H1 (cell line): Measurements from ENCODE around the gene PAPSS2. TPM values are rescaled to one million over a fixed set of nuclear protein-coding genes. Genes with fewer than 3 reads are reported as not detected.

ENCODE experiments used
- CHD1 ChIP-seq: IDR thresholded peaks from 2 replicates; pipeline ENCODE4 v1.6.1; 2012; ENCODE audit warnings: low read depth, low read length, improper control_type of control experiment
- CHD2 ChIP-seq: IDR thresholded peaks from 2 replicates; pipeline ENCODE4 v1.6.1; 2012; ENCODE audit warnings: low read length, improper control_type of control experiment
- HDAC6 ChIP-seq: IDR thresholded peaks from one replicate; pipeline ENCODE4 v1.7.1; 2012; ENCODE audit warnings: low read depth, mild to moderate bottlenecking, inconsistent platforms, low read length, moderate library complexity
- JUN ChIP-seq: IDR thresholded peaks from 2 replicates; pipeline ENCODE4 v1.6.1; 2011; ENCODE audit warnings: low read depth, mild to moderate bottlenecking, improper control_type of control experiment, low read length
- PHF8 ChIP-seq: fragments of 200-600 bp; sonication (generic); conservative IDR thresholded peaks from 2 replicates; pipeline ENCODE4 v1.7.1; 2012; ENCODE audit warnings: low read depth, mild to moderate bottlenecking, inconsistent platforms, low read length, moderate library complexity
- SIRT6 ChIP-seq: IDR thresholded peaks from one replicate; pipeline ENCODE4 v1.7.1; 2012; ENCODE audit warnings: low read length, inconsistent platforms
- SP2 ChIP-seq: IDR thresholded peaks from 2 replicates; pipeline ENCODE4 v1.6.1; 2012; ENCODE audit warnings: mild to moderate bottlenecking, low read length, inconsistent platforms
- polyA plus RNA-seq, 7 experiments: library from polyadenylated mRNA; depleted of rRNA in 3 of 7; stranded (reverse) in 5 of 7; unstranded in 2 of 7; fragments of >200 nt in 5 of 7; fragments of 200-250 nt in 2 of 7; gene quantifications; 1 replicate in 5 of 7; 2 replicates in 1 of 7; 4 replicates in 1 of 7; pipeline versions ENCODE4 v1.2.1 to v1.2.3, GENCODE V29; 2011 to 2013; ENCODE audit warnings: missing spikeins in 2 of 7, mixed read lengths in 2 of 7
- total RNA-seq: library from RNA; stranded (reverse); fragmentation: NEBNext Ultra II Directional; extraction: Animal tissue kit (Norgen Biotek cat#: 25700); gene quantifications from 2 replicates; pipeline ENCODE4 v1.2.1, GENCODE V29; 2021
- TF ChIP-seq, protein P1 (sequence below): fragments of 300-600 bp; sonication (generic); IDR thresholded peaks from 2 replicates; pipeline ENCODE4 v1.7.1; 2012; ENCODE audit warnings: low read length, moderate library complexity, mild to moderate bottlenecking, inconsistent platforms; ENCODE audit not compliant: insufficient replicate concordance

PAPSS2 gene
- total and polyA plus RNA-seq, 2 of the 8 experiments (the other 6 are each of a cell fraction or from before 2014, with no cell fraction given): 7.6 to 20.2 TPM

DNA sequence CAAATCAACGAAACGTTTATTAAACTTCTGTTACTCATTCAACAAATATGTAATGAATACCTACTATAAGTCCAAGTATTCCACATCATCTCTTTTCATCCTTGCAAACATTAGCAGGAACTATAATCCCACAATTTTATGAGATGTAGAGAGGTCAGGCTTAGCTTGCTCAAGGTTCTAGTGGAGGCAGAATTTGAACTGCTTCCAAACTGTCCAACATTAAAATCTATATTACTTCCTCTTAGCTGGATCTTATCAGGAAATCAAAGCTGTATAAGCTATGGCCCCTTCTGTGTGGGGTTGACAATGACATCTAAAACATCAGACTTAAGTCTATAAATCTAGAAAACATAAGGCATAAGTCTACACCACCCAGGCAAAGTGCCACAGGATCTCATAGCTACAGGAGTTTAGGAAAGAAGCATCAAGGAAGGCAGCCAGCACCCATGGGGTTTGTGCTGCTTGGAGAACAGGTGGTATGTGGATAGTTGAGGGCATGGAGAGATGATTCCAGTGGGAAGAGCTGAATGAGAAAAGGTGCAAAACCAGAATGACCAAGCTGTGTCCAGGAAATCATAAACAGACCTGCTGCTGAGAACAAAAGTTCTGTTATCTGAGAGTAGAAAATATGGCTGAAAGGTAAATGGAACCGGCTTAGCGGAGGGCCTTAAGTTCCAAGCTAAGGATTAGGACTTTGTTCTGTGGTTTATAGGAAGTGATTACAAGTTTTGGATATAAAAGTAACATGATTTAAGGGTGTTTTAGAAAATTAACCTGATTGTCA is 34.5 kb downstream of the PAPSS2 start (continued):
- TF ChIP-seq, protein P1, sequence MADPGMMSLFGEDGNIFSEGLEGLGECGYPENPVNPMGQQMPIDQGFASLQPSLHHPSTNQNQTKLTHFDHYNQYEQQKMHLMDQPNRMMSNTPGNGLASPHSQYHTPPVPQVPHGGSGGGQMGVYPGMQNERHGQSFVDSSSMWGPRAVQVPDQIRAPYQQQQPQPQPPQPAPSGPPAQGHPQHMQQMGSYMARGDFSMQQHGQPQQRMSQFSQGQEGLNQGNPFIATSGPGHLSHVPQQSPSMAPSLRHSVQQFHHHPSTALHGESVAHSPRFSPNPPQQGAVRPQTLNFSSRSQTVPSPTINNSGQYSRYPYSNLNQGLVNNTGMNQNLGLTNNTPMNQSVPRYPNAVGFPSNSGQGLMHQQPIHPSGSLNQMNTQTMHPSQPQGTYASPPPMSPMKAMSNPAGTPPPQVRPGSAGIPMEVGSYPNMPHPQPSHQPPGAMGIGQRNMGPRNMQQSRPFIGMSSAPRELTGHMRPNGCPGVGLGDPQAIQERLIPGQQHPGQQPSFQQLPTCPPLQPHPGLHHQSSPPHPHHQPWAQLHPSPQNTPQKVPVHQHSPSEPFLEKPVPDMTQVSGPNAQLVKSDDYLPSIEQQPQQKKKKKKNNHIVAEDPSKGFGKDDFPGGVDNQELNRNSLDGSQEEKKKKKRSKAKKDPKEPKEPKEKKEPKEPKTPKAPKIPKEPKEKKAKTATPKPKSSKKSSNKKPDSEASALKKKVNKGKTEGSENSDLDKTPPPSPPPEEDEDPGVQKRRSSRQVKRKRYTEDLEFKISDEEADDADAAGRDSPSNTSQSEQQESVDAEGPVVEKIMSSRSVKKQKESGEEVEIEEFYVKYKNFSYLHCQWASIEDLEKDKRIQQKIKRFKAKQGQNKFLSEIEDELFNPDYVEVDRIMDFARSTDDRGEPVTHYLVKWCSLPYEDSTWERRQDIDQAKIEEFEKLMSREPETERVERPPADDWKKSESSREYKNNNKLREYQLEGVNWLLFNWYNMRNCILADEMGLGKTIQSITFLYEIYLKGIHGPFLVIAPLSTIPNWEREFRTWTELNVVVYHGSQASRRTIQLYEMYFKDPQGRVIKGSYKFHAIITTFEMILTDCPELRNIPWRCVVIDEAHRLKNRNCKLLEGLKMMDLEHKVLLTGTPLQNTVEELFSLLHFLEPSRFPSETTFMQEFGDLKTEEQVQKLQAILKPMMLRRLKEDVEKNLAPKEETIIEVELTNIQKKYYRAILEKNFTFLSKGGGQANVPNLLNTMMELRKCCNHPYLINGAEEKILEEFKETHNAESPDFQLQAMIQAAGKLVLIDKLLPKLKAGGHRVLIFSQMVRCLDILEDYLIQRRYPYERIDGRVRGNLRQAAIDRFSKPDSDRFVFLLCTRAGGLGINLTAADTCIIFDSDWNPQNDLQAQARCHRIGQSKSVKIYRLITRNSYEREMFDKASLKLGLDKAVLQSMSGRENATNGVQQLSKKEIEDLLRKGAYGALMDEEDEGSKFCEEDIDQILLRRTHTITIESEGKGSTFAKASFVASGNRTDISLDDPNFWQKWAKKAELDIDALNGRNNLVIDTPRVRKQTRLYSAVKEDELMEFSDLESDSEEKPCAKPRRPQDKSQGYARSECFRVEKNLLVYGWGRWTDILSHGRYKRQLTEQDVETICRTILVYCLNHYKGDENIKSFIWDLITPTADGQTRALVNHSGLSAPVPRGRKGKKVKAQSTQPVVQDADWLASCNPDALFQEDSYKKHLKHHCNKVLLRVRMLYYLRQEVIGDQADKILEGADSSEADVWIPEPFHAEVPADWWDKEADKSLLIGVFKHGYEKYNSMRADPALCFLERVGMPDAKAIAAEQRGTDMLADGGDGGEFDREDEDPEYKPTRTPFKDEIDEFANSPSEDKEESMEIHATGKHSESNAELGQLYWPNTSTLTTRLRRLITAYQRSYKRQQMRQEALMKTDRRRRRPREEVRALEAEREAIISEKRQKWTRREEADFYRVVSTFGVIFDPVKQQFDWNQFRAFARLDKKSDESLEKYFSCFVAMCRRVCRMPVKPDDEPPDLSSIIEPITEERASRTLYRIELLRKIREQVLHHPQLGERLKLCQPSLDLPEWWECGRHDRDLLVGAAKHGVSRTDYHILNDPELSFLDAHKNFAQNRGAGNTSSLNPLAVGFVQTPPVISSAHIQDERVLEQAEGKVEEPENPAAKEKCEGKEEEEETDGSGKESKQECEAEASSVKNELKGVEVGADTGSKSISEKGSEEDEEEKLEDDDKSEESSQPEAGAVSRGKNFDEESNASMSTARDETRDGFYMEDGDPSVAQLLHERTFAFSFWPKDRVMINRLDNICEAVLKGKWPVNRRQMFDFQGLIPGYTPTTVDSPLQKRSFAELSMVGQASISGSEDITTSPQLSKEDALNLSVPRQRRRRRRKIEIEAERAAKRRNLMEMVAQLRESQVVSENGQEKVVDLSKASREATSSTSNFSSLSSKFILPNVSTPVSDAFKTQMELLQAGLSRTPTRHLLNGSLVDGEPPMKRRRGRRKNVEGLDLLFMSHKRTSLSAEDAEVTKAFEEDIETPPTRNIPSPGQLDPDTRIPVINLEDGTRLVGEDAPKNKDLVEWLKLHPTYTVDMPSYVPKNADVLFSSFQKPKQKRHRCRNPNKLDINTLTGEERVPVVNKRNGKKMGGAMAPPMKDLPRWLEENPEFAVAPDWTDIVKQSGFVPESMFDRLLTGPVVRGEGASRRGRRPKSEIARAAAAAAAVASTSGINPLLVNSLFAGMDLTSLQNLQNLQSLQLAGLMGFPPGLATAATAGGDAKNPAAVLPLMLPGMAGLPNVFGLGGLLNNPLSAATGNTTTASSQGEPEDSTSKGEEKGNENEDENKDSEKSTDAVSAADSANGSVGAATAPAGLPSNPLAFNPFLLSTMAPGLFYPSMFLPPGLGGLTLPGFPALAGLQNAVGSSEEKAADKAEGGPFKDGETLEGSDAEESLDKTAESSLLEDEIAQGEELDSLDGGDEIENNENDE: no peak
- TF ChIP-seq PHF8 (no peak), CHD1 (no peak), SIRT6 (no peak), JUN (no peak), CHD2 (no peak), HDAC6 (no peak), SP2 (no peak)
